ENCODE measurements around the gene HPSE2.
"Not testable (repeated sequence)": the region's sequence is repeated elsewhere in the genome, so short reads cannot be mapped to it uniquely, and the experiment has no call there.

Gene HPSE2

DNA sequence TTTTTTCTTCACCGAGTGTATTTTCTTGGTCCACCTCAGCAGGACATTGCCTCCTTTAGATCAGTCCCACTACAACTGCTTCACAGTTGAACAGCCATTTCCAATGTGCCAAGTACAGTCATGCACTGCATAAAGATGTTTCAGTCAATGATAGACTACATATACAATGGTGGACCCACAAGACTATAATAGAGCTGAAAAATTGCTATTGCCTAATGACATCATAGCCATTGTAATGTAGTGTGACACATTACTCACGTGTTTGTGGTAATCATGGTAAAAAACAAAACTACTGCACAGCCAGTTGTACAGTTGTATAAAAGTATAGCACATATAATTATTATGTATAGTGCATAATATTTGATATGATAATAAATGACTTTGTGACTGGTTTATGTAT lies 675.1 kb downstream of the HPSE2 start:
- TF ChIP-seq CTCF (IDR thresholded peaks at IDR 0.05; ENCODE audit: low read depth, low read length, missing control alignments) = no peak
- no peak overlapping the region for H3K4me3 ChIP-seq (ENCODE audit: low read depth, low read length)
- DNase-seq (ENCODE audit: low read depth) = no peak

DNA sequence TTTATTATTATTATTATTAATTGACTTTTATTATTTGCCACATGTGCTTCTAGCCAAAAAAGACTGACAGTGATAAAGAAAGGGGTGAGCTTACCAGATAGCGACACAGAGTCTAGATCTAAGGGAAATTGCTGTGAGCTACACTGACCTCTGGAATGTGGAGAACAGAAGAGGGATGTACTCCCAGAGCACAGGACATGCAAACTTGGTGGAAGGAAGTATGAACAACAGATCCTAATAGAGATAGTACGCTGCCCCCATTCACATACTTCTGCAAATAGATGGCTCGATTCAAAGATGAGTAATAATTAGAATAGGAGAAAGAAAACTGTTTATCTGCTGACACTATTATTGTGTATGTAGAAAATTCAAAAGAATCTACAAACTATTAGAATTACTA lies 679.6 kb downstream of the HPSE2 start:
- no peak for DNase-seq (ENCODE audit: low read depth)

GRCh38 chr10:98555021-98555619 lies 680.5 kb downstream of the HPSE2 start:
- no peak for TF ChIP-seq CTCF (IDR thresholded peaks at IDR 0.05; ENCODE audit: low read depth, low read length, missing control alignments)
- H3K4me3 ChIP-seq (ENCODE audit: low read depth, low read length) = no peak overlapping the region
- no peak for DNase-seq (ENCODE audit: low read depth)

More for the DNA sequence above, 679.6 kb downstream of the HPSE2 start:
- no peak for TF ChIP-seq CTCF (IDR thresholded peaks at IDR 0.05; ENCODE audit: low read depth, low read length, missing control alignments)
- H3K4me3 ChIP-seq (ENCODE audit: low read depth, low read length) = no peak overlapping the region

- not testable (repeated sequence) for DNase-seq (ENCODE audit: low read depth); H3K4me3 ChIP-seq (ENCODE audit: low read depth, low read length)
Measured at GRCh38 chr10:98541561-98541960, 694.1 kb downstream of the HPSE2 start.

- no peak for TF ChIP-seq CTCF (IDR thresholded peaks at IDR 0.05; ENCODE audit: low read depth, low read length, missing control alignments)
- H3K4me3 ChIP-seq (ENCODE audit: low read depth, low read length) = no peak overlapping the region
- no peak for DNase-seq (ENCODE audit: low read depth)
Measured at GRCh38 chr10:98539578-98539977, 696.1 kb downstream of the HPSE2 start.

- DNase-seq (ENCODE audit: low read depth) = no peak
- no peak for TF ChIP-seq CTCF (IDR thresholded peaks at IDR 0.05; ENCODE audit: low read depth, low read length, missing control alignments)
- no peak overlapping the region for H3K4me3 ChIP-seq (ENCODE audit: low read depth, low read length)
Measured at GRCh38 chr10:98538472-98538871, 697.2 kb downstream of the HPSE2 start.

DNA sequence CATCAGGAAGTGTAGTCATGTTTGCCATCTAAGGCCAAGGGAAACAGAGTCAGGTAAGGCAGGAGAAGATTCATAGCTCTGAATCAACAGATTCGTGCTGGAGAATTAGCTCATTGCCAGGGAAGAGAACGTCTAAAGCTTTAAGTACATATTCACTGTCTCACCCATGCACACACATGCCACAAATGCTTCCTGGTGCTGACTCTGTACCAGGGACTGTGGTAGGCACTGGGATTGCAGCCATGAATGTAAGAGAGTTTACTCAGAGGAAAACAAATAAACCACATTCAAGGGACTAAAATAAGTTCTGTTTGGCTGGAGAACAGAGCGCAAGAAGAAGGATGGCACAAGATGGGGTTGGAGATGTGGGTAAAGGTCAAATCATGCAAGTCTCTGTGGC lies 699.1 kb downstream of the HPSE2 start:
- H3K4me3 ChIP-seq (ENCODE audit: low read depth, low read length) = no peak overlapping the region
- TF ChIP-seq CTCF (IDR thresholded peaks at IDR 0.05; ENCODE audit: low read depth, low read length, missing control alignments) = no peak
- DNase-seq (ENCODE audit: low read depth) = no peak
